ENCODE data around the gene RGS11.
"Not testable (repeated sequence)": the region's sequence is repeated elsewhere in the genome, so short reads cannot be mapped to it uniquely, and the experiment has no call there.

RGS11 gene

DNA sequence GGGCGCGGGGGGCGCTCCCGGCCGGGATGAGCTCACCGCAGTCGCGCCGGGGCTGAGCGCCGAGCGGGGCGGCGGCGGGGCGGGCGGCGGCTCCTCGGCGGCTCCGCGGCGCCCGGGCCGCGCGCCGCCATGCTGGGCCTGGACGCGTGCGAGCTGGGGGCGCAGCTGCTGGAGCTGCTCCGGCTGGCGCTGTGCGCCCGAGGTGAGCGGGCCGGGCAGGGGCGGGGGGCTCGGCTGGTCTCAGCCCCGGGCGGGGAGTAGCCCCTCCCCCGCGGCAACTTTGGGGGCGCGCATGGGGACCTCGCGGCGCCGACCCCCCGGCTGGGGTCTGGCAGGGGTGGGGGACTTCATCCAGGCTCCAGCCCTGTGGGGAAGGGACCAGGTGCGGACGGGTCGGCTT lies 4.8 kb upstream of the RGS11 start, which contains the start of gene ARHGDIG:
Gene ARHGDIG, plus strand, starts transcription at position 40 of the 400 bp plus-strand sequence. Its CDS starts 90 bp downstream, at position 130.
- no peak for DNase-seq (ENCODE audit: low read depth)

DNA sequence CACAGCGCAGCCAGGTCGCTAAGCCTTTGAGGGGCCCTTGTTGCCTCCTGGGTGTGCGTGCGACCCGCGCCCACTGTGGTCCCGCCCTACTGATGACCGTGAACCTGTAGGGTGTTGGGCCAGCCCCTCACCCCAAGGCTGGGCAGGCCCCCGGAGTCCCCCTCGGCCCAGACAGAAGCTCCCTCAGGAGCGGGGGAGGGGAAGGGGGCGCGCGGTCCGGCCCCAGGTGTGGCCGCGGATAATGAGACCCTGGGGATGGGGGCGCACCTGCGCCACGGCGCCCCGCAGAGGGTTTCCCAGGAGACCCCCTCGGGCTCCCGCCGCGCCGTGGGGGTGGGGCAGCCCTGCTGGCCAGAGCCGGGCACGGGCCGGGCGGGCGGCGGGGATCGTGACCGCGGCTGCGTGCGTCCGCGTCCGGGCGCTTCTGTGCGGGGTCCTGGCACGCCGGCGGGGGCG lies 4.3 kb upstream of the RGS11 start:
- DNase-seq (ENCODE audit: low read depth): no peak

DNA sequence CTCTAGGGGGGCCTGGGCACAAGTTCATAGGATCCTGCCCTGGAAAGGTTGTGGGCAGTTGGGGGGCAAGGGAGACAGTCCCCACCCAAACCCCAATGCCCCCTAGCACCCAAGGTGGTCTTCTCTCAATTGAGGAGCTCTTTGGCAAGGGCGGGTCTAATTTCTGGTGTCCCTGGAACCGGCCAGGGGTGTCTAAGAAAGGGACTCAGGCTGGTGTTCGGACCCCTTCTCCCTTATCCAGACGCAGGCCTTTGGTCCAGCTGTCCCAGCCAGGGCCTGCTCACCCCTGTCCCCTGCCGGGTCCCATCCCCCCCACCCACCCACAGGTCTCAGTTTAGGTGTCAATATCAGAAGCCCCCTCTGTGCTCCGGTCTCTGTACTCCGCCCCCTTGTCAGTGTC lies 3.8 kb upstream of the RGS11 start:
- no peak for DNase-seq (ENCODE audit: low read depth)

DNA sequence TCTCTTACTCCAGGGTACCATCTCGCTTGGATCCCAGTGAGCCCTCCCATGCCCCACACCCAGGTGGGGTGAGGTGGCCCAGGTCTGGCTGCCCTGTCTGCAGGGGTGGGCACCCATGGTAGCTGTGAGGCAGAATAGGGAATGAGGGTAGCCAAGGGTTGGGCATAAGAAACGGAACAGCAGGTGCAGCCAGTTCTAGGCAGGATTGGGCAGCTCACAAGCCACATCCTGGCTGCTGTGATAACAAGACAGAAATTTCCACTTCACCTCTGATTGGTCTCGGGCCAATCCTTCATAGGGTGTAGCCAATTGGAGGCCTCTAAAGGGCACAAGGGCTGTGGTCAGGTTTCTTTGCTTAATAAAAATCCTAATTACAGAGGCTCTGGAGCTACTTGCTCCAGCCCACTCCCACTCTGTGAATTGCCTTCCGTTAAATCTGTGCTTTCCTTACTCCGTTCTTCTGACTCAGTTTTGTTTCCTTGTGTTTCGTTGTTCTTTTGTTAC lies 3.2 kb upstream of the RGS11 start:
- no peak for DNase-seq (ENCODE audit: low read depth)

DNA sequence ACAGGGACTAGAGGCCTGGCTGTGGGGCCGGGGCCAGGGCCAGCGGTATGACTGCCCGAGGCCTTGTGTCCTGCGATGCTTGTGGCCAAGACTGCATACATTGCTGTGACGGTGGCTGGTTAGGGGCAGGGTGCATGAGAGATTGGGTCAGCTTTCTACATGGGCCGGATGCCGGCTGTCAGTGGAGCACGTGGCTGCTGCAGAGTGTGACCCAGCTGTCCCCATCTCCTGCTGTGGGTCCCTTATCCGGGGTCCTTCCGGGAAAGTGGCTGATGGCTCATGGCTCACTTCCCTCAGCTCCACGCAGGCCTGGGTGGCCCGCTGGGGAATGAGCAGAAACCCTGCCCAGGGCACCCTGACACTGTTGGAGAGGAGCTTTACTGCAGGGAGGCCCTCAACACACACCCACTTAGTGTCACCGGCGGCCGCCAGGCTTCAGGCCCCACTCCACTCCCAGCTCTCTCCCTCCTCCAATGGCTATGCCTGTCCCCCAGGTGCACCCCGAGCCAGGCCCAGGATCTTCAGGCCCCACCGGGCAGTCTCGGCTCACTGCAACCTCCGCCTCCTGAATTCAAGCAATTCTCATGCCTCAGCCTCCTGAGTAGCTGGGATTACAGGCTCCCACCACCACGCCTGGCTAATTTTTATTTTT lies 808 bp upstream of the RGS11 start:
- no peak for DNase-seq (ENCODE audit: low read depth)

DNA sequence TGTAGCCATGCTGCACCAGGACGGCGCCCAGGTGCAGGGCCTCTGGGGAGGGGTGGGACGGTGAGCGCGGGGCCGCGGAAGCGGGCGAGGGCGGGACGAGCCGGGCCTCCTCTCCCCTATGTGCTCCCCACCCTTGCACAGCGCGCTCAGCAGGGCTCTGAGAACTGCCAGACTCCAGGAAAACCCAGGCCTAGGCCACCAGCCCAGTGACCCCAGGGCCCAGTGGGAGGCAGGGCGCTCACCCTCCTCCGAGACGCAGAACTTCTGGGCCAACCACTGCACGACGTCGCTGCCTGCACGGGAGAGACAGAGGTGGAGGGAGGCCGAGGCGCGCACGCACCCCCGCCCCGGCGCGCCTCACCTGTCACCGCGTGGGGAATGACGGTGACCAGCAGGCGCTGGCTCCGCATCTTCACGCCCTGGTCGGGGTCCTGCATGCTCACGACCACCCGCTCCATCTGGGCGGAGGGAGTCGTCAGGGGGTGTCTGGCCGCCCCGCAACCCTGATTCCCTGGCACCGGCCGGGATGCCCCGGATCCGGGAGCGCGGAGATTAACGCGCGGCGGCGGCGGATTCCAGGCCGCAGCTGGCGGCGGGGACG lies 603 bp downstream of the RGS11 start:
- no peak for DNase-seq (ENCODE audit: low read depth)

DNA sequence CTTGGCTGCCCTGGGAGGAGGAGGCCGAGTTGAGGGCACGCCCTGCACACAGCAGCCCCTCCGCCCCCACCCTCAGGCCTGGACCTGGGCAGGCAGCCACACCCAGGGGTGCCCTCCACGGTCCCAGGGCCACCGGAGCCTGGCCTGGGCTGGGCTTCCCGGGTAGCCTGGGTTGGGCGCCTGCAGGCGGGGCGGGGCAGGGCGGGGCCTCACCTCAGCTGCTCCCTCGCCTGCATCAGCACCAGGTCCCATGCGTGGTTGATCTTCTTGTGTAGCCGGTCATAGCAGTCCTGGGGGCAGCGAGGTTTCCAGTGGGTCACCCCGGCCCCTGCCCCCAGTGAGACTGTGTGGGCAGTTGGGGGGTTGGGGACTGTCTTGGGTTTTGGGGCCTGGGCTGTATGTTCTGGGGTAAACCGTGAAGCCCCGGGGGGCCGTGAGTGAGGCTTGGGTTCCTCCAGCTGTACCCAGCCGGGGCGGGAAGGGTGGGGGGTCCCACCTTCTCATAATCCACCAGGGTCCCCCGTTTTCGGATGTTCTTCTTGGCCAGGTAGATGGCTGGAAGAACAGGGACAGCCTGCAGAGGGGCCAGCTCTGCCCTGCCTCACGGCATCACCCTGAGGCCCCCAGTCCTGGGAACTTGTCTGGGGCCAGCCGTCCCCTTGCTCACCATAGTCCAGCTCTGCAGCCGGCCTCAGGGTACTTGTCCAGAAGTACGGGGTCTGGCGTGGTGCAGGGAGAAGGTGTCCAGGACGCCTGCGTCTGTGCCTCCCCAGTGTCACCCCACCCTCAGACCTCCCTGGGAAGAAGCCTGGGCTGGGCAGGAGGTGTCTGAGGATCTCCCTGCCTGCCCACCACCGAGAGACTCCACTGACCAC lies 2.0 kb downstream of the RGS11 start:
- no peak for DNase-seq (ENCODE audit: low read depth)

DNA sequence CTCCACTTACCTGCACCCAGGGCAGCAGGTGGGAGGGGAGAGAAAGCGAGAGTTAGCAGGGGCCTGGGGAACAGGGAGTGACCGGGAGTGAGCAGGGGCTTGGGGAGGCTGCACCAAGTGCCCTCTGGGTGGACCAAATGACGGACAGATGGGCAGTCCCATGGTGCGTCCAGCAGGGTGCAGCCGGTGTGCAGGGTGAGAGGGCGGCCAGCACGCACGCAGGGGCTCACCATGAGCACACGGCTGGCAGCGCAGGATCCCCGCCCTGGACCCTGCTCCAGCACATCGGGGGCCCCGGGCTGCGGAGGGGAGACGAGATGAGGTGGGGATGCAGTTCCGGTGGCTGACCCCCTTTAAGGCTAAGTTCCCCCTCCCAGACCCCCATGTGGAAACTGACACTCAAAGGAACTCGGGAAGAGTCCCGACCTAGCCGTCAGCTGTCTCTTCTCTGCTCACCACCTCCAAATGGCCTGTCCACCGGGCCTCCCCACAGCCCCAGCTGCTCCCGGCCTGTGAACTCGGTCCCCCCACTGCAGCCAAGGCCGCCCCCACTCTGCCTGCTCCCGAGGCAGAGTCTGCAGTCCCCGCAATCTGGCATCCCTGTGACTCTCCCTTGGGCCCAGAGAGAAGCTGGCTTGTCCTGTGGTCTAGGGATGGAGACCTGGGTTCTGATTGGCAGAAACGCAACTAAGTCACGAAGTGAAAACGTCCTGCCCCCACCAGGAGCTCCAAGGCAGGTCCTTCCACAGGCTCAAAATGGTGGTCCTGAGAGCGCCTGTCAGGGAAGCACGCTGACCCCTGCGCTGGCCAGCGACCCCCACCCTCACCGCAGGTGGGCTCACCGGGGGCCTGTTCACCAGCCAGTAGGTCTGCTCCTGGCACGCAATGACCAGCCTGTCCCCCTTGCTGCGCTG lies 2.9 kb downstream of the RGS11 start:
- DNase-seq (ENCODE audit: low read depth): no peak

DNA sequence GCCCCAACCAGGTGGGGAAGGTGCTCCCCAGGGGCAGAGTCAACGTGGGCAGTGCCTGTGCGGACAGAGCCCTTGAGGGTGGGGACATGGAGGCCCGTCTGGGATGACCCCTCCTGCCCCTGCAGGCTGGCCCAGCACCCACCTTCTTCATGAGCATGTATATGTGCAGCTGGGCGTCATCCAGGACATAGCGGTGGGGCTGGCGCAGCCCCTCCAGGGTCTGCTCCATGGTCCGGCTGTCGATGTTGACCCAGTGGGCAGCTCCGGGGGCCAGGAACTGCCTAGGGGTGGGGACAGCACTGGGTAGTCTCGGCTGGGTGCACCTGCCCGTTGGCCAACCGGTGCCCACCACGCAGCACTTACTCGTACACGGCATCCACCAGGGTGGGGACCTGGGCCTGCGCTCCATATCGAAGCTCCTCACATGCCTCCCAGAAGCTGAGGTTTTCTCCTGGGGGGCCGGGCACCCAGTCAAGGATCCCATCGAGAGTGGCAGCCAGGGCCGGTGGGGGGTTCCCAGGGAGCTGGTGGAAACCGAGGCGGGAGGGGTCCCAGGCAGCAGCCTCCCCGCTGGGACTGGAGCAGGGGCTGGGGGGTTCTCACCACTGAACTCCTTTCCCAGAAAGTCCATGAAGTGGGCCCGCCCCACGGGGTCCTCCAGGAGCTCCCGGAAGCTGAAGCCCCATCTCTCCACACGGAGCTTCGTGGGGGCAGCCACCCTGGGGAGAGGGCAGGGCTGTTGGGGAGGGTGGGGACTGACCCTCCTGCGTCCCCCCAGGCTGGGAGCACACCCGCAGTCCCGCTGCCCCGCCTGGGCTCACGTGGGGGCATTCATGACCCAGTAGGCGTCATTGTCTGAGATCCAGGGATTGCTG lies 5.1 kb downstream of the RGS11 start:
- DNase-seq (ENCODE audit: low read depth): no peak

DNA sequence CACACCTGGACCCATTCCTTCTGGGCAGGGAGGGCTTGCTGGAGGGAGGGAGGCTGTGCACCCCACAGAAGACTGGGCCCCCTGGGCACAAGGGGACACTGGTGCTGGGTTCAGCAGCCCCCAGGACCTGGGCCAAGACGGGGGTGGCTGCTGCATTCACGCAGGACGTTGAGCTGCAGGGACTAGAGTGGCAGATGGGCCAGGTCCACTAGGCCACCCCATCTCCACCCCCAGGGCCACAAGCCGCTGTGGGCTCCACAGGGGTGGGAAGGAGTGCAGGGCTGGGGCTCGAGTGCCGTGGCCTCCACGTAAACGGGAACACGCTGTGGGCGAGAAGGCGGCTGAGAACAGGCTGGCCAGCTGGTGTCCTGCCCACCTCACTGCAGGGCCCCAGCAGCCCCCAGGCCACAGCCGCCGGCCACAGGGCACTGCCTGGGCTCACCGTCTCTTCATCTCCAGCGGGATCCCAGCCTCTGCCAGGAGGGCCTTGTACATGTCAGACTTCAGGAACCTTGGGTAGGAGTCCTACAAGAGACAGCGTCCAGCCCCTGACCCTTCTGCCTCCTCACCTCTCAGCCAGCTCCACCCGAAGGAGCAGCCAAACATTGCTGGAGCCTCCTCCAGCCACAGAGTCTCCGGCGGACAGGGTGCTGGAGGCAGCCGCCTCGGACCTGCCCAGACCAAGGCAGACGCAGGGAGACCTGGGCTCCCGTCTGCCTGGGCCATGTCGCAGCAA lies 6.5 kb downstream of the RGS11 start:
- no peak for DNase-seq (ENCODE audit: low read depth)

DNA sequence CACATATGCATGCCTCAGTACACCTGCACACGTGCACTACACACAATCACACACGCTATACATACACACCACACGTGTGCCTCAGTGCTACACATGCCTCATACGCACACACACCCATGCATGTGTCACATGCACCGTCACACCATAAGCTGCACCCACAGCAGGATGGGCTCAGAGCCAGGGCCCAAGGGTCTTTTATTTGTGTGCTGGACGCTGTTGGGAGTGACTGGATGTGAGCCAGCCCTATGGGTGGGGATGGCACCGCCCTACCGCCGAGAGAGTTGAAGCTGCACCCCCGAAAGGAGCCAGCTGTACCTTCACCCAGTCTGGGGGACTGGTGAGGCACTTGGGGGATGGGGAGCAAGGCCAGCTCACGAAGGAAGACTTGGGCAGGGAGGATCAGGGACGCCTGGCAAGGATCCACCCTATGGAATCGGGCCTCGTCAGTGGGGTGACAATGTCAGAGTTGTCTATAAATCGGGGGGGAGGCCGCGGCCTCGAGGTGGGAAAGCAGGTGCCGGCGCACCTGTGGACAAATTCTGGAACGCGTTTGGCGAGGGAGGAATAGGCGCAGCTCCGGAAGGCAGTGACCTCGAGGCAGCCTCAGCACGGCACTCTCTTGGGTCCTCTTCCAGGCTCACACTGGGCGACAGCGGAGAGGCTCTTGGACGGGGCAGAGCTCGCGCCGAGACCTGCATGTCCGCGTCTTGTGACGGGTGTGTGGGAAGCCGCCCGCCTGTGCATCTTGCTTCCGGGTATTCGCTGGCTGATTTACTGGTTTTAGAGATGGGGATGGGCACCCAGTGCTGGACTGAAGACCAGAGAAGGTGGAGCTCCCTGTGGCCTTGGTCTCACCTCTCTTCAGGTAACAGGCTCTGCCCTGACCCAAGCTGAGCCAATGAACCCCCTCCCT lies 7.3 kb downstream of the RGS11 start:
- DNase-seq (ENCODE audit: low read depth): no peak

DNA sequence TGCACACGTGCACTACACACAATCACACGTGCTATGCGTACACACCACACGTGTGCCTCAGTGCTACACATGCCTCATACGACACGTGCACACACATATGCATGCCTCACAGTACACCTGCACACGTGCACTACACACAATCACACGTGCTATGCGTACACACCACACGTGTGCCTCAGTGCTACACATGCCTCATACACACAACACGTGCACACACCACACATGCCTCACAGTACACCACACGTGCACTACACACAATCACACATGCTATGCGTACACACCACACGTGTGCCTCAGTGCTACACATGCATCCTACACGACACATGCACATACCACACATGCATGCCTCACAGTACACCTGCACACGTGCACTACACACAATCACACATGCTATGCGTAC lies 8.2 kb downstream of the RGS11 start:
- DNase-seq (ENCODE audit: low read depth): not testable (repeated sequence)

DNA sequence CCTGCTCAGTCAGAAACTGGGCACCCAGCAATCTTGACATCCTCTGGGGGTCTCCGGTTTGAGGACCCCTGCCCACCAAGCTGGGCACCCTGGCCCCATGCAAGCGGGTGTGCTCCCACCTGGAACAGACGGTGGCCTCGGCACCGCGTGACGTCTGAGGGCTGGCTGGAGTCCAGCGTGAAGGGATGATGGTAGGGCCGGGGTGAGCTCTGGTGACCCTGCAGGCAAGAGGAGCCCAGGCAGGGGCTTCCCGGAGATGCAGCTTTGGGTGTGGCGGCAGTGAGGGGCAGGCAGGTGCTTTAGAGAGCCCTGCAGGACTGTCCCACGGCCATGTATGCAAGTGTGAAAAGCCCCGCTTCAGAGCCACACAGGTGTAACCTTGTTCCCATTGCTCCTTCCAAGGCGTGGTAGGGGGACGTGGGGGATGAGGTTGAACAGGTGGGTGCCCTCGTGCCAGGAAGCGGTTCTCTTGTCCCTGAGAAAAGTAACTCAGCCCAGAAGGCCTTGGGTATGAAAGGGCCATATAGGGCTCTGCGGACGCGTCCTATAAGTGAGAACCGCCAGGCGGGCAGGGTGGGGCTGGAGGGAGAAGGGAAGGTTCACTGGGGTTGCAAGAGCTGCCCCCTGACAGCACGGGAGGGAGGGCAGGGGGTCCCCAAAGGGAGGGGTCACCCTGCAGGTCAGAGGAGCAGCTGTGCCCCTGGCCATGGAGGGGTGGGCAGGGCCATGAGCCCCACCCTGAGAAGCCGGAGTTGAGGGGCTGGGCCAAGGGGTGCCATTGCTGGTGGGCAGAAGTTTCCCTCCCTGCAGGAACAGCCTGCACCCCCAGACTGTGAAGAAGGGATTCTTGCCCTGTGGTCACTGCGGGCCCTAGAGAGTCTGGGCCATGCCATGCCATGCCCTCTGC lies 9.2 kb downstream of the RGS11 start:
- no peak for DNase-seq (ENCODE audit: low read depth)

DNA sequence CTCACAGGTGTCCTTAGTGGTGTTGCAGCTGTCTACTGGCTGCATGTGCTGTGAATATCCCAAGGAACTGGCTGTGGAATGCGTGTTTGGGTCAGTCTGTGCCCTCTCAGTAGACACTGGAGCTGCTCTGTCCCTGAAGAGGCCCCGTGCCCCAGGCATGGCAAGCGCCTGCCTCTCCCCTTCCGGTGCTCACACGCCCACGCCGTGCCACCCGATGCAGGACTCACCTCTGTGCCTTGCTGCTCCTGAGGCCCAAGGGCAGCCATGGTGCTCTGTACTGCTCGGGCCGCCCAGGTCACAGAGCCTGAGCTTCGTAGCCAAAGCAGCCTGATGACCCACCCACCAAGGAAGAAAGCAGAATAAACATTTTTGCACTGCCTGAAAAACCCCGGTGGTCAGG lies 10.0 kb downstream of the RGS11 start:
- DNase-seq (ENCODE audit: low read depth): no peak

DNA sequence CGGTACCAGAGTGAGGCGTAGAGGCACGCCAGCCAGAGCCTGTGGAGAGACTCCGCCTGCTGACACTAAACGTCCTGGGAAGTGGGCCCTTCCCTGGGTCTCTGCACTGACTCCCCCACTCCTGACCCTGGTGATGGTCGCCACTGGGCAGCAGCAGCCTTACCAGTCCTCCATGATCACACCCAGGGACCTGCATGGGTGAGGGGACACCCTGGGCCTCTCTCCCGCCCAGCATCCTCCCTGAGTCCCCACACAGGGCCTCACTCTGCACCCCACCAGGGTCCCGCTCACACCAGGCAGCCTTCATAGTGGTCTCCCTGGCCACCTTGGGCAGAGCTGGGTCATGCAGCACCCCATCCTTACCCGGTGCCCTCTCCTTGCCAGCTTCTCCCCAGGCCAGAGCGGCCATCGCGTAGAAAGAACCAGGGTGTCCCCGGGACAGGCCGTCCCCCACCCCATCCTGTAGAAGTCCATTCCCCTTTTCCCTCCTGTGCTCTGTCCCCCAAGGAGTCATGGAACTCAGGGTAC lies 10.7 kb downstream of the RGS11 start:
- no peak for DNase-seq (ENCODE audit: low read depth)

DNA sequence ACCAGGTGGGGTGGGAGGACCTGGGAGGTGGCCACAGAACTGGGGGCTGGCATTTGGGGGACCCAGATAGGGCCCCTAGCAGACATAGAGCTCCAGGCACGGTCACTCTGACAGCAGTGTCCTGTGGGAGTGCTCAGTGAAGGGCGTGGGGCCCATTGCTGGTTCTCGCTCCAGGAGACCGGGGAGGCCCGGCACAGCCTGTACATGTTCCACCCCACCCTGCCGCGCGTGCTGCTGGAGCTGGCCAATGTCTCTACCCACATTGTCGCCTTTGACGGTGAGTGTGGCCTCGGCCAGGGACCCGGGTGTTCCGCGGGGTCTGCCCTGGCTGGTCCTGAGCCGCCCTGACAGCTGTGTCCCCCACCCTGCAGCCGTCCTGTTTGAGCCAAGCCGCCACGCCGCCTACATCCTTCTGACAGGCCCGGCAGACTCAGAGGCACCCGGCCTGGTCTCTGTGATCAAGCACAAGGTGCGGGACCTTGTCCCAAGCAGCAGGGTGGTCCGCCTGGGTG lies 11.2 kb downstream of the RGS11 start:
- DNase-seq (ENCODE audit: low read depth): no peak

DNA sequence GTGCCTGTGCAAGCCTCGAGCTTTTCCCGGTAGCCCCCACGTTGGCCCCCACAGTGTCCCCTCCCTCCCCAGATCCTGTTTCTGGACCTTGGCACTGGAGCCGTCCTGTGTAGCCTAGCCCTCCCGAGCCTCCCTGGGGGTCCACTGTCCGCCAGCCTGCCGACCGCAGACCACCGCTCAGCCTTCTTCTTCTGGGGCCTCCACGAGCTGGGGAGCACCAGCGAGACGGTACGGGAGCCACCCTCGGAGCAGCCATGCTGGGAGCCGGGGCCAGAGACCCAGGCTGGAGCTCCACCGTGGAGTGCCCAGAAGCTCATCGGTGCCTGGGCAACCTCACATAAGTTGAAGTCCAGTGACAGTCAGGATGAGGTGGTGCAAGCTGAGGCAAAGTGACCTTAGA lies 11.8 kb downstream of the RGS11 start:
- DNase-seq (ENCODE audit: low read depth): no peak

All from stimulated activated CD4-positive, alpha-beta T cell treated with anti-CD3 and anti-CD28 coated beads, Interleukin-2, amount 100 ng/mL, for 4 hours (primary cell).